Transverse colon (tissue), 4 donors: Measurements from ENCODE around the gene KANTR. TPM values are rescaled to one million over a fixed set of nuclear protein-coding genes. Genes with fewer than 3 reads are reported as not detected.

ENCODE experiments used
- DNase-seq: peaks from one replicate; pipeline ENCODE4 v3.0.0-alpha.2; 2019
- H3K27ac ChIP-seq, 4 donors: fragments of 200-600 bp; sonication (generic); 2 replicates each; pipeline ENCODE4 v1.5.1; 2016 to 2018; ENCODE audit warnings: inconsistent platforms in 4 of 4
- H3K27me3 ChIP-seq: fragments of 200-600 bp; sonication (generic); 2 replicates; pipeline ENCODE4 v1.5.1; 2017; ENCODE audit warnings: inconsistent platforms
- H3K36me3 ChIP-seq, 4 donors: fragments of 200-600 bp; sonication (generic); 2 replicates each; pipeline ENCODE4 v1.5.1; 2017 to 2019; ENCODE audit warnings: inconsistent platforms in 4 of 4
- H3K4me1 ChIP-seq, 4 donors: fragments of 200-600 bp; sonication (generic); 2 replicates each; pipeline ENCODE4 v1.5.1; 2017 to 2020; ENCODE audit warnings: inconsistent platforms in 4 of 4
- H3K4me3 ChIP-seq, 4 donors: fragments of 200-600 bp; sonication (generic); 1 replicate in 1 of 4; 2 replicates in 3 of 4; pipeline versions ENCODE4 v1.5.1 to v1.6.1; 2017 to 2019; ENCODE audit warnings: inconsistent platforms in 4 of 4
- H3K9me3 ChIP-seq, 2 donors: fragments of 200-600 bp; sonication (generic); 2 replicates each; pipeline ENCODE4 v1.5.1; 2017 to 2019; ENCODE audit warnings: inconsistent platforms in 2 of 2
- CTCF ChIP-seq, 5 experiments: fragments of 200-600 bp in 3 of 5; fragments of 450-650 bp in 2 of 5; sonication (generic) in 3 of 5; IDR thresholded peaks; 1 replicate in 2 of 5; 2 replicates in 3 of 5; pipeline ENCODE4 v1.5.1; 2016 to 2017; ENCODE audit warnings: antibody characterized with exemption in 5 of 5, inconsistent platforms in 3 of 5, mild to moderate bottlenecking in 2 of 5, moderate library complexity in 1 of 5
- EP300 ChIP-seq: sonication (generic); formaldehyde crosslinking; IDR thresholded peaks from one replicate; pipeline ENCODE4 v1.6.1; 2017; ENCODE audit warnings: antibody characterized with exemption, low read depth
- POLR2A ChIP-seq: fragments of 450-650 bp; IDR thresholded peaks from one replicate; pipeline ENCODE4 v1.6.1; 2016; ENCODE audit warnings: antibody characterized with exemption, mild to moderate bottlenecking, moderate library complexity
- POLR2AphosphoS5 ChIP-seq, 3 donors: sonication (generic); formaldehyde crosslinking; IDR thresholded peaks; one replicate each; pipeline ENCODE4 v1.6.1; 2016; ENCODE audit warnings: antibody characterized with exemption in 3 of 3
- WGBS, 2 donors: methylation state at CpG; one replicate each; pipeline ENCODE4 v1.1.5; 2018; ENCODE audit warnings: low coverage in 1 of 2; 5-methylcytosine and 5-hydroxymethylcytosine counted together
- in situ Hi-C, 4 donors: fragments of 200-750 bp; cut with MboI; loops; one replicate each; pipeline versions ENCODE4 v1.15.0 to v1.15.1; 2017; ENCODE audit warnings: low sequenced_read_pairs in 3 of 4, low pct_ligation_motif_present in 1 of 4, low pct_unique_long_range_greater_than_20kb in 1 of 4
- intact Hi-C: fragments of 100-400 bp; cut with DNase I; formaldehyde crosslinking; loops from one replicate; pipeline ENCODE4 v1.15.1; 2023; ENCODE audit warnings: low total_unique reads
- total RNA-seq, 4 donors: library from RNA; depleted of rRNA; stranded (reverse); fragments of >200 nt; gene quantifications; one replicate each; pipeline ENCODE4 v1.1.0, GENCODE V29; 2016

The KANTR gene
- total RNA-seq, 4 donors from 2014 or later: 13.4 to 141 (median 17.9) TPM

GRCh38 chrX:53082773-53083616, 10.9 kb upstream of the KANTR start:
- in situ Hi-C loops: no loop called here

GRCh38 chrX:53084043-53084570, 9.8 kb upstream of the KANTR start:
- TF ChIP-seq POLR2AphosphoS5 (IDR thresholded peaks at IDR 0.05) (peak in 1 of 3 donors; percentile 9), POLR2A (no peak)
- no peak for DNase-seq
- 60% methylated on average over 4 of the region's 4 CpGs; no CpG with 5 or more reads in 1 of the 2 donors for WGBS, 2 donors
- no peaks in the 10 kb centered on the region for H3K9me3 ChIP-seq
- H3K4me3 ChIP-seq: peak overlapping the region in 1 of 4 donors; percentile 82
- H3K36me3 ChIP-seq: no peaks in the 10 kb centered on the region
- H3K27ac ChIP-seq: peak overlapping the region; percentile 89 to 95 (median 92)
- intact Hi-C loops (no loop called here), in situ Hi-C loops (no loop called here)
- no peaks in the 10 kb centered on the region for H3K27me3 ChIP-seq
- peaks cover 0 to 20% (median 5%) of the 10 kb centered on the region in 4 donors for H3K4me1 ChIP-seq

More at GRCh38 chrX:53082773-53083616, 10.9 kb upstream of the KANTR start:
- H3K27me3 ChIP-seq: no peaks in the 10 kb centered on the region
- peak overlapping the region; percentile 89 to 95 (median 92) for H3K27ac ChIP-seq
- H3K4me3 ChIP-seq: peak overlapping the region; percentile 65 to 84 (median 80)
- H3K4me1 ChIP-seq: peaks cover 0 to 17% (median 3%) of the 10 kb centered on the region in 4 donors
- no peak for DNase-seq
- intact Hi-C loops: no loop called here
- H3K36me3 ChIP-seq: no peaks in the 10 kb centered on the region
- TF ChIP-seq EP300: no peak
- no peak for TF ChIP-seq CTCF (IDR thresholded peaks at IDR 0.05)
- no peak for TF ChIP-seq POLR2AphosphoS5 (IDR thresholded peaks at IDR 0.05)
- no peak for TF ChIP-seq POLR2A
- WGBS, 2 donors: 54% methylated on average over 31 of the region's 31 CpGs; no CpG with 5 or more reads in 1 of the 2 donors
- no peaks in the 10 kb centered on the region for H3K9me3 ChIP-seq

- WGBS, 2 donors: 86% methylated on average over 9 of the region's 9 CpGs; no CpG with 5 or more reads in 1 of the 2 donors
- in situ Hi-C loops (no loop called here), intact Hi-C loops (no loop called here)
- H3K4me3 ChIP-seq: peak overlapping the region in 1 of 4 donors; percentile 82
- H3K27me3 ChIP-seq: no peaks in the 10 kb centered on the region
- TF ChIP-seq CTCF (IDR thresholded peaks at IDR 0.05) (no peak), POLR2A (no peak), EP300 (no peak), POLR2AphosphoS5 (IDR thresholded peaks at IDR 0.05) (no peak)
- peak overlapping the region in 2 of 4 donors; percentile 89 to 95 for H3K27ac ChIP-seq
- peaks cover 0 to 20% (median 5%) of the 10 kb centered on the region in 4 donors for H3K4me1 ChIP-seq
- no peaks in the 10 kb centered on the region for H3K36me3 ChIP-seq
- H3K9me3 ChIP-seq: no peaks in the 10 kb centered on the region
- DNase-seq: no peak
Measured at GRCh38 chrX:53084863-53085262, 9.1 kb upstream of the KANTR start.

- TF ChIP-seq POLR2AphosphoS5 (IDR thresholded peaks at IDR 0.05) (no peak), EP300 (no peak)
- Histone ChIP-seq H3K27me3 (no peaks in the 10 kb centered on the region), H3K27ac (peak overlapping the region in 3 of 4 donors; percentile 31 to 95 (median 89))
Measured at GRCh38 chrX:53085661-53086229, 8.2 kb upstream of the KANTR start.

GRCh38 chrX:53086464-53086863, 7.5 kb upstream of the KANTR start:
- peak overlapping the region; percentile 72 to 89 (median 80) for H3K27ac ChIP-seq
- H3K27me3 ChIP-seq: no peaks in the 10 kb centered on the region
- peak; percentile 48 for DNase-seq
- H3K36me3 ChIP-seq: no peaks in the 10 kb centered on the region
- H3K4me1 ChIP-seq: peaks cover 0 to 20% (median 5%) of the 10 kb centered on the region in 4 donors
- H3K9me3 ChIP-seq: no peaks in the 10 kb centered on the region
- intact Hi-C loops: no loop called here
- H3K4me3 ChIP-seq: peak overlapping the region in 1 of 4 donors; percentile 16
- in situ Hi-C loops: no loop called here
- TF ChIP-seq EP300: peak; percentile 49
- TF ChIP-seq POLR2AphosphoS5 (IDR thresholded peaks at IDR 0.05): peak in 1 of 3 donors; percentile 12
- no peak for TF ChIP-seq CTCF (IDR thresholded peaks at IDR 0.05)
- no peak for TF ChIP-seq POLR2A
- 33 to 58% methylated on average over 1 to 6 of the region's 6 CpGs for WGBS, 2 donors

More at GRCh38 chrX:53085661-53086229, 8.2 kb upstream of the KANTR start:
- Histone ChIP-seq H3K36me3 (no peaks in the 10 kb centered on the region), H3K4me1 (peaks cover 0 to 20% (median 5%) of the 10 kb centered on the region in 4 donors), H3K4me3 (no peak overlapping the region), H3K9me3 (no peaks in the 10 kb centered on the region)
- DNase-seq: no peak
- in situ Hi-C loops (no loop called here), intact Hi-C loops (no loop called here)
- 80 to 86% methylated on average over 1 to 17 of the region's 17 CpGs for WGBS, 2 donors
